Measurements from ENCODE around the gene NFKBIE. TPM values are rescaled to one million over a fixed set of nuclear protein-coding genes. Genes with fewer than 3 reads are reported as not detected.

The NFKBIE gene
- total and polyA plus RNA-seq, 9 of the 15 experiments (the other 6 are each of a cell fraction or from before 2014, with no cell fraction given): 2.1 to 16.4 (median 11.7) TPM

DNA sequence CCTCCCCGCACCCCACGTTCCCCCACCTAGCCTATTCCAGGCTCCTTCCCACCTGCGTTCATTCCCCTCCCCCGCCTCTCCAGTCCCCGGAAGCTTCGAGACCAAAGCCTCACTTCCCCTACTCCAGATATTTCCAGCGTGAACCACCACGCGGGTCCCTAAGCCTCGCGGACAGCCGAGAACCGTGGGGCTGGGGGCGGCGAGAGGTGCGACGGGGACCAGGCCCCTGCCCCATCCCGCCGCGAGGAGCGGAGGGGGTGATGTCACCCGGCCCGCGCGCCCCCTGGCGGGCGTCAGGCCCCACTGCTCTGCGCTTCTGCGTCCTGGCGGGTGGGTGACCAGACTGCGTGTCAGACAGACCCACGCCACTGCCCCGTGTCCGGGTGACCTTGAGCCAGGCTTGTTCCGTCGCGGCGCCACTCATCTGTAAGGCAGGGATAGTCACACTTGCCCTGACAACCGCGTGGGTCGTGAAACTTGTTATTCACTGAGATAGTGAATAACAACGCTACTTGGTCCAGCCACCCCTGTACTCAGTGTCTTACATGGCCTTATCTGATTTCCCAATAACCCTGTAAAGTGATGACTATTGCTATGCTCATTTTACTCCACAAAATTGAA lies 27.4 kb downstream of the NFKBIE start (continued):
- TF ChIP-seq, protein P1, sequence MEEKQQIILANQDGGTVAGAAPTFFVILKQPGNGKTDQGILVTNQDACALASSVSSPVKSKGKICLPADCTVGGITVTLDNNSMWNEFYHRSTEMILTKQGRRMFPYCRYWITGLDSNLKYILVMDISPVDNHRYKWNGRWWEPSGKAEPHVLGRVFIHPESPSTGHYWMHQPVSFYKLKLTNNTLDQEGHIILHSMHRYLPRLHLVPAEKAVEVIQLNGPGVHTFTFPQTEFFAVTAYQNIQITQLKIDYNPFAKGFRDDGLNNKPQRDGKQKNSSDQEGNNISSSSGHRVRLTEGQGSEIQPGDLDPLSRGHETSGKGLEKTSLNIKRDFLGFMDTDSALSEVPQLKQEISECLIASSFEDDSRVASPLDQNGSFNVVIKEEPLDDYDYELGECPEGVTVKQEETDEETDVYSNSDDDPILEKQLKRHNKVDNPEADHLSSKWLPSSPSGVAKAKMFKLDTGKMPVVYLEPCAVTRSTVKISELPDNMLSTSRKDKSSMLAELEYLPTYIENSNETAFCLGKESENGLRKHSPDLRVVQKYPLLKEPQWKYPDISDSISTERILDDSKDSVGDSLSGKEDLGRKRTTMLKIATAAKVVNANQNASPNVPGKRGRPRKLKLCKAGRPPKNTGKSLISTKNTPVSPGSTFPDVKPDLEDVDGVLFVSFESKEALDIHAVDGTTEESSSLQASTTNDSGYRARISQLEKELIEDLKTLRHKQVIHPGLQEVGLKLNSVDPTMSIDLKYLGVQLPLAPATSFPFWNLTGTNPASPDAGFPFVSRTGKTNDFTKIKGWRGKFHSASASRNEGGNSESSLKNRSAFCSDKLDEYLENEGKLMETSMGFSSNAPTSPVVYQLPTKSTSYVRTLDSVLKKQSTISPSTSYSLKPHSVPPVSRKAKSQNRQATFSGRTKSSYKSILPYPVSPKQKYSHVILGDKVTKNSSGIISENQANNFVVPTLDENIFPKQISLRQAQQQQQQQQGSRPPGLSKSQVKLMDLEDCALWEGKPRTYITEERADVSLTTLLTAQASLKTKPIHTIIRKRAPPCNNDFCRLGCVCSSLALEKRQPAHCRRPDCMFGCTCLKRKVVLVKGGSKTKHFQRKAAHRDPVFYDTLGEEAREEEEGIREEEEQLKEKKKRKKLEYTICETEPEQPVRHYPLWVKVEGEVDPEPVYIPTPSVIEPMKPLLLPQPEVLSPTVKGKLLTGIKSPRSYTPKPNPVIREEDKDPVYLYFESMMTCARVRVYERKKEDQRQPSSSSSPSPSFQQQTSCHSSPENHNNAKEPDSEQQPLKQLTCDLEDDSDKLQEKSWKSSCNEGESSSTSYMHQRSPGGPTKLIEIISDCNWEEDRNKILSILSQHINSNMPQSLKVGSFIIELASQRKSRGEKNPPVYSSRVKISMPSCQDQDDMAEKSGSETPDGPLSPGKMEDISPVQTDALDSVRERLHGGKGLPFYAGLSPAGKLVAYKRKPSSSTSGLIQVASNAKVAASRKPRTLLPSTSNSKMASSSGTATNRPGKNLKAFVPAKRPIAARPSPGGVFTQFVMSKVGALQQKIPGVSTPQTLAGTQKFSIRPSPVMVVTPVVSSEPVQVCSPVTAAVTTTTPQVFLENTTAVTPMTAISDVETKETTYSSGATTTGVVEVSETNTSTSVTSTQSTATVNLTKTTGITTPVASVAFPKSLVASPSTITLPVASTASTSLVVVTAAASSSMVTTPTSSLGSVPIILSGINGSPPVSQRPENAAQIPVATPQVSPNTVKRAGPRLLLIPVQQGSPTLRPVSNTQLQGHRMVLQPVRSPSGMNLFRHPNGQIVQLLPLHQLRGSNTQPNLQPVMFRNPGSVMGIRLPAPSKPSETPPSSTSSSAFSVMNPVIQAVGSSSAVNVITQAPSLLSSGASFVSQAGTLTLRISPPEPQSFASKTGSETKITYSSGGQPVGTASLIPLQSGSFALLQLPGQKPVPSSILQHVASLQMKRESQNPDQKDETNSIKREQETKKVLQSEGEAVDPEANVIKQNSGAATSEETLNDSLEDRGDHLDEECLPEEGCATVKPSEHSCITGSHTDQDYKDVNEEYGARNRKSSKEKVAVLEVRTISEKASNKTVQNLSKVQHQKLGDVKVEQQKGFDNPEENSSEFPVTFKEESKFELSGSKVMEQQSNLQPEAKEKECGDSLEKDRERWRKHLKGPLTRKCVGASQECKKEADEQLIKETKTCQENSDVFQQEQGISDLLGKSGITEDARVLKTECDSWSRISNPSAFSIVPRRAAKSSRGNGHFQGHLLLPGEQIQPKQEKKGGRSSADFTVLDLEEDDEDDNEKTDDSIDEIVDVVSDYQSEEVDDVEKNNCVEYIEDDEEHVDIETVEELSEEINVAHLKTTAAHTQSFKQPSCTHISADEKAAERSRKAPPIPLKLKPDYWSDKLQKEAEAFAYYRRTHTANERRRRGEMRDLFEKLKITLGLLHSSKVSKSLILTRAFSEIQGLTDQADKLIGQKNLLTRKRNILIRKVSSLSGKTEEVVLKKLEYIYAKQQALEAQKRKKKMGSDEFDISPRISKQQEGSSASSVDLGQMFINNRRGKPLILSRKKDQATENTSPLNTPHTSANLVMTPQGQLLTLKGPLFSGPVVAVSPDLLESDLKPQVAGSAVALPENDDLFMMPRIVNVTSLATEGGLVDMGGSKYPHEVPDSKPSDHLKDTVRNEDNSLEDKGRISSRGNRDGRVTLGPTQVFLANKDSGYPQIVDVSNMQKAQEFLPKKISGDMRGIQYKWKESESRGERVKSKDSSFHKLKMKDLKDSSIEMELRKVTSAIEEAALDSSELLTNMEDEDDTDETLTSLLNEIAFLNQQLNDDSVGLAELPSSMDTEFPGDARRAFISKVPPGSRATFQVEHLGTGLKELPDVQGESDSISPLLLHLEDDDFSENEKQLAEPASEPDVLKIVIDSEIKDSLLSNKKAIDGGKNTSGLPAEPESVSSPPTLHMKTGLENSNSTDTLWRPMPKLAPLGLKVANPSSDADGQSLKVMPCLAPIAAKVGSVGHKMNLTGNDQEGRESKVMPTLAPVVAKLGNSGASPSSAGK (IDR thresholded peaks at IDR 0.05): peak; percentile 79
- TF ChIP-seq, protein P2, sequence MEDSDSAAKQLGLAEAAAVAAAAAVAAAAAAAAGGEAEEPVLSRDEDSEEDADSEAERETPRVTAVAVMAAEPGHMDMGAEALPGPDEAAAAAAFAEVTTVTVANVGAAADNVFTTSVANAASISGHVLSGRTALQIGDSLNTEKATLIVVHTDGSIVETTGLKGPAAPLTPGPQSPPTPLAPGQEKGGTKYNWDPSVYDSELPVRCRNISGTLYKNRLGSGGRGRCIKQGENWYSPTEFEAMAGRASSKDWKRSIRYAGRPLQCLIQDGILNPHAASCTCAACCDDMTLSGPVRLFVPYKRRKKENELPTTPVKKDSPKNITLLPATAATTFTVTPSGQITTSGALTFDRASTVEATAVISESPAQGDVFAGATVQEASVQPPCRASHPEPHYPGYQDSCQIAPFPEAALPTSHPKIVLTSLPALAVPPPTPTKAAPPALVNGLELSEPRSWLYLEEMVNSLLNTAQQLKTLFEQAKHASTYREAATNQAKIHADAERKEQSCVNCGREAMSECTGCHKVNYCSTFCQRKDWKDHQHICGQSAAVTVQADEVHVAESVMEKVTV (CRISPR knock-in tag; IDR thresholded peaks at IDR 0.05): peak; percentile 54; the same call in 1 of the 2 replicates
- TF ChIP-seq, protein P3, sequence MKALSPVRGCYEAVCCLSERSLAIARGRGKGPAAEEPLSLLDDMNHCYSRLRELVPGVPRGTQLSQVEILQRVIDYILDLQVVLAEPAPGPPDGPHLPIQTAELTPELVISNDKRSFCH (CRISPR knock-in tag; IDR thresholded peaks at IDR 0.05): no peak
- TF ChIP-seq, protein P3 (tag; IDR thresholded peaks at IDR 0.05): peak; percentile 93
- no peak for TF ChIP-seq MEF2A (IDR thresholded peaks at IDR 0.05; ENCODE audit: control insufficient read depth, low read depth, low read length)
- TF ChIP-seq STAT5A (IDR thresholded peaks at IDR 0.05; ENCODE audit: borderline replicate concordance, low read length): no peak
- TF ChIP-seq MAZ (CRISPR knock-in tag; conservative IDR thresholded peaks at IDR 0.05 in 1 of 2, IDR thresholded peaks at IDR 0.05 in 1 of 2): peak; percentile 96
- no peak for TF ChIP-seq STAG1 (CRISPR knock-in tag; IDR thresholded peaks at IDR 0.05; ENCODE audit: borderline replicate concordance)
- TF ChIP-seq KHSRP (IDR thresholded peaks at IDR 0.05): no peak
- no peak for TF ChIP-seq SIN3A (IDR thresholded peaks at IDR 0.05; ENCODE audit: borderline replicate concordance in 2 of 2, control insufficient read depth in 1 of 2, low read depth in 2 of 2, low read length in 2 of 2)
- TF ChIP-seq HMGN3 (IDR thresholded peaks at IDR 0.05; ENCODE audit: borderline replicate concordance, extremely low read depth, insufficient read length, low read depth, low read length): peak; percentile 95
- no peak for TF ChIP-seq POLR2H (tag; IDR thresholded peaks at IDR 0.05; ENCODE audit: low read depth)
